ENCODE results near the gene RETREG3. TPM values are rescaled to one million over a fixed set of nuclear protein-coding genes. Genes with fewer than 3 reads are reported as not detected.

Gene RETREG3
- total and polyA plus RNA-seq, 9 of the 15 experiments (the other 6 are each of a cell fraction or from before 2014, with no cell fraction given): 4.1 to 39.0 (median 16.9) TPM

DNA sequence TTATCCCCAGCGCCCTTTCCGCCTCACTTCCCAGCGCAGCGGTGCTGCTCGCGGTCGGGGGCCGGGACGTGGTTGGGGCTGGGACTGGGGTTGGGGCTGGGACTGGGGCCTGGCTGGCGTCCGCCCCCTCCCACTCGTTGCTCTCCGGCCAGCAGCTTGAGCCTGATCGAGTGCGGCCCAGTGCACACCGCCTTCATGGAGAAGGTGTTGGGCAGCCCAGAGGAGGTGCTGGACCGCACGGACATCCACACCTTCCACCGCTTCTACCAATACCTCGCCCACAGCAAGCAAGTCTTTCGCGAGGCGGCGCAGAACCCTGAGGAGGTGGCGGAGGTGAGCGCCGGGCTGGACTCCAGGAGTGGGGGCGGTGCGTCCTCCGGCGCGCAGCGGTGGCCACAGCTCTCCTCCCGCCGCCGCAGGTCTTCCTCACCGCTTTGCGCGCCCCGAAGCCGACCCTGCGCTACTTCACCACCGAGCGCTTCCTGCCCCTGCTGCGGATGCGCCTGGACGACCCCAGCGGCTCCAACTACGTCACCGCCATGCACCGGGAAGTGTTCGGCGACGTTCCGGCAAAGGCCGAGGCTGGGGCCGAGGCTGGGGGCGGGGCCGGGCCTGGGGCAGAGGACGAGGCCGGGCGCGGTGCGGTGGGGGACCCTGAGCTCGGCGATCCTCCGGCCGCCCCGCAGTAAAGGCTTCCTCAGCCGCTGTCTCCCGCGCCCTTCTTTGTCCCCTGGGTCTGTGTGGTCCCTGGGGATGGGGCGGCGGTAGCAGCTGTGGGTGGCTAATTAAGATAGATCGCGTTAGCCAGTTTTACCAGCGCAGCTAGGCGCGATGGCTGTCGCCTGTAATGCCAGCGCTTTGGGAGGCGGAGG is 54.7 kb downstream of the RETREG3 start (continued):
- TF ChIP-seq, protein P1, sequence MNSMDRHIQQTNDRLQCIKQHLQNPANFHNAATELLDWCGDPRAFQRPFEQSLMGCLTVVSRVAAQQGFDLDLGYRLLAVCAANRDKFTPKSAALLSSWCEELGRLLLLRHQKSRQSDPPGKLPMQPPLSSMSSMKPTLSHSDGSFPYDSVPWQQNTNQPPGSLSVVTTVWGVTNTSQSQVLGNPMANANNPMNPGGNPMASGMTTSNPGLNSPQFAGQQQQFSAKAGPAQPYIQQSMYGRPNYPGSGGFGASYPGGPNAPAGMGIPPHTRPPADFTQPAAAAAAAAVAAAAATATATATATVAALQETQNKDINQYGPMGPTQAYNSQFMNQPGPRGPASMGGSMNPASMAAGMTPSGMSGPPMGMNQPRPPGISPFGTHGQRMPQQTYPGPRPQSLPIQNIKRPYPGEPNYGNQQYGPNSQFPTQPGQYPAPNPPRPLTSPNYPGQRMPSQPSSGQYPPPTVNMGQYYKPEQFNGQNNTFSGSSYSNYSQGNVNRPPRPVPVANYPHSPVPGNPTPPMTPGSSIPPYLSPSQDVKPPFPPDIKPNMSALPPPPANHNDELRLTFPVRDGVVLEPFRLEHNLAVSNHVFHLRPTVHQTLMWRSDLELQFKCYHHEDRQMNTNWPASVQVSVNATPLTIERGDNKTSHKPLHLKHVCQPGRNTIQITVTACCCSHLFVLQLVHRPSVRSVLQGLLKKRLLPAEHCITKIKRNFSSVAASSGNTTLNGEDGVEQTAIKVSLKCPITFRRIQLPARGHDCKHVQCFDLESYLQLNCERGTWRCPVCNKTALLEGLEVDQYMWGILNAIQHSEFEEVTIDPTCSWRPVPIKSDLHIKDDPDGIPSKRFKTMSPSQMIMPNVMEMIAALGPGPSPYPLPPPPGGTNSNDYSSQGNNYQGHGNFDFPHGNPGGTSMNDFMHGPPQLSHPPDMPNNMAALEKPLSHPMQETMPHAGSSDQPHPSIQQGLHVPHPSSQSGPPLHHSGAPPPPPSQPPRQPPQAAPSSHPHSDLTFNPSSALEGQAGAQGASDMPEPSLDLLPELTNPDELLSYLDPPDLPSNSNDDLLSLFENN (IDR thresholded peaks at IDR 0.05; ENCODE audit: low read depth in 2 of 2, low read length in 2 of 2): no peak
- TF ChIP-seq ZNF174 (CRISPR knock-in tag; IDR thresholded peaks at IDR 0.05) (no peak), XRCC4 (IDR thresholded peaks at IDR 0.05; ENCODE audit: extremely low read depth, insufficient read depth, insufficient read length) (no peak), IRF1 (CRISPR knock-in tag; IDR thresholded peaks at IDR 0.05; ENCODE audit: borderline replicate concordance) (0 out of 2 replicates have a peak, but pooled peaks have one; percentile 29), MYC (IDR thresholded peaks at IDR 0.05; ENCODE audit: low read depth, low read length) (peak; percentile 32; the same call in 1 of the 2 replicates), MYC (CRISPR knock-in tag; IDR thresholded peaks at IDR 0.05; ENCODE audit: borderline replicate concordance, low read depth) (0 out of 2 replicates have a peak, but pooled peaks have one; percentile 55), FOXA1 (IDR thresholded peaks at IDR 0.05; ENCODE audit: borderline replicate concordance) (no peak), SMAD4 (CRISPR knock-in tag; conservative IDR thresholded peaks at IDR 0.05) (peak; percentile 46), MXI1 (IDR thresholded peaks at IDR 0.05; ENCODE audit: low read depth, low read length) (no peak), ZNF431 (CRISPR knock-in tag; IDR thresholded peaks at IDR 0.05) (0 out of 2 replicates have a peak, but pooled peaks have one; percentile 47), SRF (CRISPR knock-in tag; IDR thresholded peaks at IDR 0.05) (0 out of 4 replicates have a peak, but pooled peaks of 1 of the 2 experiments have one; percentile 20), MTA2 (IDR thresholded peaks at IDR 0.05; ENCODE audit: low read depth) (no peak), CCNT2 (IDR thresholded peaks at IDR 0.05; ENCODE audit: borderline replicate concordance, extremely low read depth, insufficient read length, low read depth, low read length) (no peak), TAF7 (tag; IDR thresholded peaks at IDR 0.05) (no peak), FOXJ3 (CRISPR knock-in tag; IDR thresholded peaks at IDR 0.05) (no peak), CBX2 (IDR thresholded peaks at IDR 0.05; ENCODE audit: insufficient read depth, low read length, poor library complexity, severe bottlenecking) (no peak)
- TF ChIP-seq, protein P2, sequence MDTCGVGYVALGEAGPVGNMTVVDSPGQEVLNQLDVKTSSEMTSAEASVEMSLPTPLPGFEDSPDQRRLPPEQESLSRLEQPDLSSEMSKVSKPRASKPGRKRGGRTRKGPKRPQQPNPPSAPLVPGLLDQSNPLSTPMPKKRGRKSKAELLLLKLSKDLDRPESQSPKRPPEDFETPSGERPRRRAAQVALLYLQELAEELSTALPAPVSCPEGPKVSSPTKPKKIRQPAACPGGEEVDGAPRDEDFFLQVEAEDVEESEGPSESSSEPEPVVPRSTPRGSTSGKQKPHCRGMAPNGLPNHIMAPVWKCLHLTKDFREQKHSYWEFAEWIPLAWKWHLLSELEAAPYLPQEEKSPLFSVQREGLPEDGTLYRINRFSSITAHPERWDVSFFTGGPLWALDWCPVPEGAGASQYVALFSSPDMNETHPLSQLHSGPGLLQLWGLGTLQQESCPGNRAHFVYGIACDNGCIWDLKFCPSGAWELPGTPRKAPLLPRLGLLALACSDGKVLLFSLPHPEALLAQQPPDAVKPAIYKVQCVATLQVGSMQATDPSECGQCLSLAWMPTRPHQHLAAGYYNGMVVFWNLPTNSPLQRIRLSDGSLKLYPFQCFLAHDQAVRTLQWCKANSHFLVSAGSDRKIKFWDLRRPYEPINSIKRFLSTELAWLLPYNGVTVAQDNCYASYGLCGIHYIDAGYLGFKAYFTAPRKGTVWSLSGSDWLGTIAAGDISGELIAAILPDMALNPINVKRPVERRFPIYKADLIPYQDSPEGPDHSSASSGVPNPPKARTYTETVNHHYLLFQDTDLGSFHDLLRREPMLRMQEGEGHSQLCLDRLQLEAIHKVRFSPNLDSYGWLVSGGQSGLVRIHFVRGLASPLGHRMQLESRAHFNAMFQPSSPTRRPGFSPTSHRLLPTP (IDR thresholded peaks at IDR 0.05; ENCODE audit: borderline replicate concordance, extremely low read depth, insufficient read length): no peak
- TF ChIP-seq, protein P3, sequence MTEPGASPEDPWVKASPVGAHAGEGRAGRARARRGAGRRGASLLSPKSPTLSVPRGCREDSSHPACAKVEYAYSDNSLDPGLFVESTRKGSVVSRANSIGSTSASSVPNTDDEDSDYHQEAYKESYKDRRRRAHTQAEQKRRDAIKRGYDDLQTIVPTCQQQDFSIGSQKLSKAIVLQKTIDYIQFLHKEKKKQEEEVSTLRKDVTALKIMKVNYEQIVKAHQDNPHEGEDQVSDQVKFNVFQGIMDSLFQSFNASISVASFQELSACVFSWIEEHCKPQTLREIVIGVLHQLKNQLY (CRISPR knock-in tag; conservative IDR thresholded peaks at IDR 0.05): no peak
